GM18517 (cell line): ENCODE data around the gene SENP6.

Source experiments
- ATAC-seq: cut with Tn5 transposase; IDR thresholded peaks from one replicate; pipeline ENCODE4 v1.9.1; 2021; ENCODE audit warnings: mild to moderate bottlenecking, moderate library complexity; ENCODE audit not compliant: unreplicated experiment

The SENP6 gene

GRCh38 chr6:75747152-75747992 lies 145.7 kb downstream of the SENP6 start:
- ATAC-seq: no peak

- peak; percentile 33 for ATAC-seq
These were observed 146.5 kb downstream of the SENP6 start for GRCh38 chr6:75748003-75748742.

DNA sequence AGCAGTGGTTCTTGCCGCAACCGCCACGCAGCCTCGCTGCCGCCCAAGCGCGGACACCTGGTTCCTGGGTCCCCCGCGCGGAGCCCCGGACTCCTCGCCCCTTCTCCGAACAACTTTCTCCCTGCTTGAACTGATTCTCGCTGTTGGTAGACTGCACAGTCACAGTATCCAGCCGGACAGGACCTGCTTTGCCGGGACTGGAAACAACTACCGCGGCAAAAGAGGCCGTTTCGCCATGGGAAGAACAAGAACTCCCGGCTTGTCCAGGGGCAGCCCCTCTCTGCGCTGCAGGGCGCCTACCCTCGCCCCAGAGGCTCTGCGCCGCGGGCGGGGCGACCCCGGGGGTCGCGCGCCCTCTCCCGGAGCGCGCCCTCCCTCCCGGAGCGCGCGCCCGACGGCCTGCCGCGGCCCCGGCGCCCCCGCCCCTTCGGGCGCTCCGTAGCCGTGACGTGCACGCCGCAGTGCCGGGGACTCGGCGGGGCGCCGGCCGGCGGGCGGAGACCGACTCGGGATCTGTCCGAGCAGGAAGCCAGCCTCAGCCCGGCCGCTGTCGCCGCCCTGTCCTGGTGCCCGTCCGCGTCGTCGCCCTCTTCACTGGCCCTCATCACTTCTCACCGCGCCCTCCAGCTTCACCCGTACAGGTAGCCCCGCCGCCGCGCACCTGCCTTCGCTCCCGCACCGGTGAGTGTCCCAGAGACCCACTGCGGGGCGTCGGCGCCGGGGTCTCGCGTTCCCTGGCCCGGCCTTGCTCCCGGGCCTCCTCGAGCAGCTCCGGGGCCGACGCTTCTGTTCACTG lies 147.3 kb downstream of the SENP6 start, which contains the start of gene MYO6:
MYO6 (plus strand) TSS at position 497 of the 796 bp plus-strand sequence. CDS start 68,309 bp downstream, outside the sequence.
- peak; percentile 62 for ATAC-seq

- ATAC-seq: no peak
These were observed 149.8 kb downstream of the SENP6 start for GRCh38 chr6:75751443-75751842.

- no peak for ATAC-seq
These were observed 150.7 kb downstream of the SENP6 start for GRCh38 chr6:75752365-75752764.

- no peak for ATAC-seq
These were observed 154.0 kb downstream of the SENP6 start for GRCh38 chr6:75755704-75756103.

DNA sequence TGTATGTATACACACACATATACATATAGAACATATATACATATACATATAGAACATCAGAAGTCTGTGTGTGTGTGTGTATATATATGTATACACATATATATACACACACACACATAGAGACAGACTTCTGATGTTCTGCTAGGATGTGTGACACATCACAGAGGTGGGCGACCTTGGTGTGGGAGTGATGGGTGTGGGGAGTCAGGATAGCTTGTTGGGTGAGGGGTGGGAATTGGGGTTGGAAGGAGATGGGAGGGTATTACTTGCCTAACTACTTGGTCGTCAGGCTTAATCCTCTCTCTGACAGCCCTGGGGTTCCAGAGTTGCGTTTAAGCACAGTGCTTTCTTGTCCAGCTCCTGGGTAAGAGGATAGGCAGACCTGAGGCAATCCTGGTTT lies 155.6 kb downstream of the SENP6 start:
- no peak for ATAC-seq

- ATAC-seq: no peak
These were observed 156.4 kb downstream of the SENP6 start for GRCh38 chr6:75758061-75758460.

DNA sequence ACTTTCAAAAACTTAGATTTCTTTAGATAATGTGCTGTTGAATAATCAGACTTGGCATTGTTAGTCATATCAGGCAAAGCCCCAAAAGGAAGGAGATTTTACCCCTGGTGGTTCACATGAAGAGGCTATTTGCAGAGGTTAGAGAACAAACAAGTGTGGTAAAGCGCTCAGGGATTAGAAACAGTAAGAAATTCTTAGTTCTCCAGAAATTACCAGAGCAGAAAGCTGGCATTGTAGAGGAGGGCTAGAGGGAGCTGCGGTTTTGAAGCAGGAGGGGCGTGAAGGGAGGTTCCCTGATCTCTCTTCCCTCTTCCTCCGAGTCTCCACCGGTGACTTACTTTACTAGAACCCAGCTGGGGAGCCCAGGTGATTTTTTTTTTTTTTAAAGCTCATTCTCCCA lies 157.5 kb downstream of the SENP6 start:
- no peak for ATAC-seq

- no peak for ATAC-seq
These were observed 158.6 kb downstream of the SENP6 start for GRCh38 chr6:75760320-75760719.

GRCh38 chr6:75761489-75761888 lies 159.8 kb downstream of the SENP6 start:
- ATAC-seq: no peak

- no peak for ATAC-seq
These were observed 160.4 kb downstream of the SENP6 start for GRCh38 chr6:75762063-75762462.

DNA sequence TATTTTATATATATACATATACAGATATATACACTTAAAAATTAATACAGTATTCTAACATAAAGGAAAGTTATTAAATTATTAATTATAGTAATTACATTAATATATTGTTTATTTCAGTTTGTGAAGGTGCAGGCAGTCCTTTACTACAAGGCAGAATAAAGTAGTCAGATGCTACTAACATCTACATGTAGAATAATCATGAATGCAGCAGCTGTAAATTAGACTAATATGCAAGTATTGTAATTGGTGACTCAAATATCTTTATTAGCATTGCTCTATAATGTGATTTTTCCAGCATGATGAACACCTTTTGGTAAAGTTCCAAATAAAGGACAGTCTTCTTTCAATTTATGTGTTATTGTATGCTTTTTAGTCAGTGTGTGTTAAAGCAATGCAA lies 164.7 kb downstream of the SENP6 start:
- no peak for ATAC-seq
